H9 (cell line): ENCODE results near the gene ZNF132. TPM values are rescaled to one million over a fixed set of nuclear protein-coding genes. Genes with fewer than 3 reads are reported as not detected.

Experiments
- DNase-seq: peaks from one replicate; pipeline ENCODE4 v3.0.0-alpha.2; 2017
- H2AFZ ChIP-seq: one replicate; pipeline ENCODE4 v1.6.1; 2013; ENCODE audit warnings: mild to moderate bottlenecking, low read length, control low read depth, moderate library complexity
- H2AK5ac ChIP-seq: 2 replicates; pipeline ENCODE4 v1.6.1; 2013; ENCODE audit warnings: low read length, control low read depth, mixed read lengths; ENCODE audit not compliant: insufficient read length
- H2BK120ac ChIP-seq: one replicate; pipeline ENCODE4 v1.6.1; 2013; ENCODE audit warnings: low read depth, mild to moderate bottlenecking, low read length, control low read depth, inconsistent platforms; ENCODE audit not compliant: poor library complexity, severe bottlenecking
- H2BK12ac ChIP-seq: 2 replicates; pipeline ENCODE4 v1.6.1; 2013; ENCODE audit warnings: low read length, control low read depth, mixed read lengths, low read depth; ENCODE audit not compliant: insufficient read length
- H2BK15ac ChIP-seq: 2 replicates; pipeline ENCODE4 v1.6.1; 2013; ENCODE audit warnings: low read depth, low read length, control low read depth
- H2BK20ac ChIP-seq: one replicate; pipeline ENCODE4 v1.6.1; 2013; ENCODE audit warnings: low read depth, mild to moderate bottlenecking, low read length, control low read depth, inconsistent platforms; ENCODE audit not compliant: poor library complexity, severe bottlenecking
- H2BK5ac ChIP-seq: 2 replicates; pipeline ENCODE4 v1.6.1; 2013; ENCODE audit warnings: low read length, control low read depth, mixed read lengths; ENCODE audit not compliant: insufficient read length
- H3K14ac ChIP-seq: 2 replicates; pipeline ENCODE4 v1.6.1; 2013; ENCODE audit warnings: low read length, control low read depth; ENCODE audit not compliant: insufficient read depth
- H3K18ac ChIP-seq: 2 replicates; pipeline ENCODE4 v1.6.1; 2013; ENCODE audit warnings: low read depth, mild to moderate bottlenecking, mixed read lengths, low read length, control low read depth; ENCODE audit not compliant: insufficient read length
- H3K23ac ChIP-seq: 2 replicates; pipeline ENCODE4 v1.6.1; 2013; ENCODE audit warnings: low read length, control low read depth, mixed read lengths, low read depth; ENCODE audit not compliant: insufficient read length
- H3K23me2 ChIP-seq: 2 replicates; pipeline ENCODE4 v1.6.1; 2013; ENCODE audit warnings: low read depth, mild to moderate bottlenecking, mixed read lengths, low read length, control low read depth; ENCODE audit not compliant: insufficient read length, poor library complexity, severe bottlenecking
- H3K27ac ChIP-seq: 2 replicates; pipeline ENCODE4 v1.5.1; 2013; ENCODE audit warnings: low read length, control low read depth, mixed read lengths, low read depth; ENCODE audit not compliant: insufficient read length
- H3K27me3 ChIP-seq: 2 replicates; pipeline ENCODE4 v1.6.1; 2013; ENCODE audit warnings: low read length, control low read depth, inconsistent platforms; ENCODE audit not compliant: insufficient read depth
- H3K4ac ChIP-seq: 2 replicates; pipeline ENCODE4 v1.6.1; 2013; ENCODE audit warnings: low read depth, mild to moderate bottlenecking, control low read depth, inconsistent platforms, low read length, moderate library complexity
- H3K4me1 ChIP-seq: 2 replicates; pipeline ENCODE4 v1.6.1; 2013; ENCODE audit warnings: low read length, control low read depth, inconsistent platforms; ENCODE audit not compliant: insufficient read depth
- H3K4me2 ChIP-seq: 2 replicates; pipeline ENCODE4 v1.6.1; 2013; ENCODE audit warnings: low read length, control low read depth, mixed read lengths; ENCODE audit not compliant: insufficient read length, insufficient read depth
- H3K56ac ChIP-seq: 2 replicates; pipeline ENCODE4 v1.6.1; 2013; ENCODE audit warnings: low read depth, mild to moderate bottlenecking, mixed read lengths, low read length, control low read depth; ENCODE audit not compliant: insufficient read length
- H3K79me1 ChIP-seq: 2 replicates; pipeline ENCODE4 v1.6.1; 2013; ENCODE audit warnings: low read depth, mild to moderate bottlenecking, moderate library complexity, low read length, control low read depth, inconsistent platforms; ENCODE audit not compliant: insufficient read depth, poor library complexity, severe bottlenecking
- H3K79me2 ChIP-seq: 2 replicates; pipeline ENCODE4 v1.6.1; 2013; ENCODE audit warnings: low read length, control low read depth, inconsistent platforms; ENCODE audit not compliant: insufficient read depth
- H3K9ac ChIP-seq: 2 replicates; pipeline ENCODE4 v1.6.1; 2013; ENCODE audit warnings: low read length, control low read depth, mixed read lengths; ENCODE audit not compliant: insufficient read length; ENCODE audit errors: extremely low read depth
- H3K9me3 ChIP-seq: one replicate; pipeline ENCODE4 v1.6.1; 2013; ENCODE audit warnings: low read depth, low read length, inconsistent platforms; ENCODE audit not compliant: control insufficient read depth
- H3T11ph ChIP-seq: one replicate; pipeline ENCODE4 v1.6.1; 2013; ENCODE audit warnings: mild to moderate bottlenecking, low read length, control low read depth, inconsistent platforms
- H4K20me1 ChIP-seq: one replicate; pipeline ENCODE4 v1.6.1; 2013; ENCODE audit not compliant: control insufficient read depth, insufficient read length, insufficient read depth
- H4K5ac ChIP-seq: 2 replicates; pipeline ENCODE4 v1.6.1; 2013; ENCODE audit warnings: low read depth, mild to moderate bottlenecking, mixed read lengths, low read length, control low read depth; ENCODE audit not compliant: insufficient read length
- H4K8ac ChIP-seq: replicated peaks from 2 replicates; pipeline ENCODE4 v1.6.1; 2013; ENCODE audit warnings: low read length, control low read depth, mixed read lengths, low read depth; ENCODE audit not compliant: insufficient read length
- H4K91ac ChIP-seq: 2 replicates; pipeline ENCODE4 v1.6.1; 2013; ENCODE audit warnings: low read depth, mild to moderate bottlenecking, moderate library complexity, mixed read lengths, low read length, control low read depth; ENCODE audit not compliant: insufficient read length
- H3K27ac Mint-ChIP-seq, 3 experiments: 2 replicates in 2 of 3; 3 replicates in 1 of 3; pipeline ENCODE4 v1.8.0; 2020 to 2021; ENCODE audit warnings: mixed read lengths in 3 of 3, mild to moderate bottlenecking in 1 of 3, moderate library complexity in 1 of 3
- H3K27me3 Mint-ChIP-seq: 2 replicates; pipeline ENCODE4 v1.8.0; 2021; ENCODE audit warnings: low read depth, mild to moderate bottlenecking, moderate library complexity, mixed read lengths
- H3K36me3 Mint-ChIP-seq, 3 experiments: 2 replicates in 2 of 3; 3 replicates in 1 of 3; pipeline ENCODE4 v1.8.0; 2020 to 2021; ENCODE audit warnings: low read depth in 3 of 3, mixed read lengths in 3 of 3; ENCODE audit not compliant: insufficient read depth in 1 of 3
- H3K4me1 Mint-ChIP-seq, 2 experiments: 2 replicates each; pipeline ENCODE4 v1.8.0; 2020; ENCODE audit warnings: mixed read lengths in 2 of 2
- H3K4me3 Mint-ChIP-seq, 2 experiments: 2 replicates in 1 of 2; 3 replicates in 1 of 2; pipeline ENCODE4 v1.8.0; 2020 to 2021; ENCODE audit warnings: mild to moderate bottlenecking in 2 of 2, mixed read lengths in 2 of 2, moderate library complexity in 1 of 2
- H3K9me3 Mint-ChIP-seq, 2 experiments: 2 replicates in 1 of 2; 3 replicates in 1 of 2; pipeline ENCODE4 v1.8.0; 2020; ENCODE audit warnings: mild to moderate bottlenecking in 2 of 2, mixed read lengths in 2 of 2, moderate library complexity in 1 of 2
- WGBS: extraction: QIAGEN DNeasy Blood & Tissue Kit; methylation state at CpG from one replicate; pipeline ENCODE4 v1.1.7; 2013; ENCODE audit warnings: missing lambda C conversion rate, low lambda C conversion rate, mixed read lengths; ENCODE audit not compliant: insufficient read length; ENCODE audit errors: extremely low coverage; 5-methylcytosine and 5-hydroxymethylcytosine counted together
- microRNA-seq: library from miRNA; unstranded; fragments of <30 nt; microRNA quantifications from one replicate; pipeline ENCODE4, GENCODE V29; 2020; ENCODE audit warnings: borderline microRNAs expressed
- total RNA-seq: library from RNA; stranded (reverse); gene quantifications from 2 replicates; pipeline ENCODE4 v1.2.1, GENCODE V29; 2021
- TF ChIP-seq, protein P1 (sequence below): fragments of 200-600 bp; sonication (generic); conservative IDR thresholded peaks from 3 replicates; pipeline ENCODE4 v1.8.0; 2021; ENCODE audit warnings: antibody characterized with exemption, mild to moderate bottlenecking

ZNF132 gene
- total RNA-seq, 1 experiment from 2014 or later, result 0.24 TPM

DNA sequence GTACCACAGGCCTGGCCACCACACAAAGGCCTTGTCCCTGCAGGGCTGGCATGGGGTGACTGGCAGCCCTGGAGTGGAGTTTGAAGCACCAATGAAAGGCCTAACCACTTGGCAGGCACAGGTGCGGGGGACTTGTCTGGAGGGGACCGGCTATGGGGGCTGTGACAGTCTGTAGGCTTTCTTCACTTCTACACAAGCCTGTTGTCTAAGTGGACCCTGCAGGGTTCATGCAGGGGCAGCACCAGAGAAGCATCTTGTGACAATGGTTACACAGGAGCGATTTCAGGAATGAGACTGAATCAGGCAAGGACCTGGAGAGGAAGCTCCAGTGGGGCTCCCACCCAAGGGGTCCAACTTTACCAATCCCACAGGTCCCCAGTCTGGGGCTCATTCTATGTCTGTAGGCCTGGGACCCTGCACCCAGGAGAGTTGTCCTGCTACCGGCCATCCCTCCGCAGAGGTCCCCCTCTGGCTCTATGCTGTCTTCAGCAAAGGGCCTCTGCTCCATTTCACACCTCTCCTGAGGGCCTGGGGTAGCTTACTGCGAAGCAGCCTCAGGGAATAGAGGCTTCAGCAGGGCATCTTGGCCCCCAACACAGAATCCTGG lies 56.9 kb downstream of the ZNF132 start:
- H3K4me2 ChIP-seq, result no peak overlapping the region
- no peak overlapping the region for H2BK5ac ChIP-seq
- H3K79me2 ChIP-seq, result peaks cover 8% of the 10 kb centered on the region; the same call in 1 of the 2 replicates
- H3K4me1 ChIP-seq, result peaks cover 7% of the 10 kb centered on the region; the same call in 1 of the 2 replicates
- Mint-ChIP-seq H3K4me3 (peak overlapping the region in 1 of 2 experiments; percentile 57; a peak in 3 of 5 replicates), H3K36me3 (peaks cover 4 to 10% (median 9%) of the 10 kb centered on the region in 3 experiments), H3K27ac (no peak overlapping the region; a peak in 1 of 7 replicates), H3K4me1 (peaks cover 18 to 24% of the 10 kb centered on the region in 2 experiments), H3K27me3 (no peaks in the 10 kb centered on the region), H3K9me3 (no peaks in the 10 kb centered on the region)
- H3K27ac ChIP-seq, result no peak overlapping the region
- H2AK5ac ChIP-seq, result no peak overlapping the region
- H3T11ph ChIP-seq, result no peak overlapping the region
- no peak overlapping the region for H2BK12ac ChIP-seq
- no peak overlapping the region for H3K14ac ChIP-seq
- no peak overlapping the region for H3K23ac ChIP-seq
- no peaks in the 10 kb centered on the region for H3K9me3 ChIP-seq
- H4K5ac ChIP-seq, result no peak overlapping the region
- WGBS, result no CpG with 5 or more reads among the region's 6 CpGs
- H3K18ac ChIP-seq, result no peak overlapping the region
- no peaks in the 10 kb centered on the region for H3K27me3 ChIP-seq
- no peak overlapping the region for H4K8ac ChIP-seq
- H3K9ac ChIP-seq, result no peak overlapping the region
- H2BK20ac ChIP-seq, result no peak overlapping the region
- H2BK15ac ChIP-seq, result no peak overlapping the region
- no peaks in the 10 kb centered on the region for H4K20me1 ChIP-seq
- H4K91ac ChIP-seq, result no peak overlapping the region
- peaks cover 17% of the 10 kb centered on the region for H3K23me2 ChIP-seq
- H3K56ac ChIP-seq, result no peak overlapping the region
- peak; percentile 24 for DNase-seq
- H3K4ac ChIP-seq, result no peak overlapping the region
- H3K79me1 ChIP-seq, result no peaks in the 10 kb centered on the region
- no peak overlapping the region for H2BK120ac ChIP-seq
- TF ChIP-seq, protein P1, sequence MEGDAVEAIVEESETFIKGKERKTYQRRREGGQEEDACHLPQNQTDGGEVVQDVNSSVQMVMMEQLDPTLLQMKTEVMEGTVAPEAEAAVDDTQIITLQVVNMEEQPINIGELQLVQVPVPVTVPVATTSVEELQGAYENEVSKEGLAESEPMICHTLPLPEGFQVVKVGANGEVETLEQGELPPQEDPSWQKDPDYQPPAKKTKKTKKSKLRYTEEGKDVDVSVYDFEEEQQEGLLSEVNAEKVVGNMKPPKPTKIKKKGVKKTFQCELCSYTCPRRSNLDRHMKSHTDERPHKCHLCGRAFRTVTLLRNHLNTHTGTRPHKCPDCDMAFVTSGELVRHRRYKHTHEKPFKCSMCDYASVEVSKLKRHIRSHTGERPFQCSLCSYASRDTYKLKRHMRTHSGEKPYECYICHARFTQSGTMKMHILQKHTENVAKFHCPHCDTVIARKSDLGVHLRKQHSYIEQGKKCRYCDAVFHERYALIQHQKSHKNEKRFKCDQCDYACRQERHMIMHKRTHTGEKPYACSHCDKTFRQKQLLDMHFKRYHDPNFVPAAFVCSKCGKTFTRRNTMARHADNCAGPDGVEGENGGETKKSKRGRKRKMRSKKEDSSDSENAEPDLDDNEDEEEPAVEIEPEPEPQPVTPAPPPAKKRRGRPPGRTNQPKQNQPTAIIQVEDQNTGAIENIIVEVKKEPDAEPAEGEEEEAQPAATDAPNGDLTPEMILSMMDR, result no peak
- no peak overlapping the region for H2AFZ ChIP-seq

Small RNA genes lying within 50 kb of the gene (microRNA-seq; reads per million reads assigned to microRNA genes)
- gene MIR4754, result not detected

Other genes with a start within 250 kb of the ZNF132 start
- gene ZNF544, start 211.2 kb downstream of the ZNF132 start, total RNA-seq, result 97.2 and 97.6 TPM in 2 replicates
- gene ZNF8, start 161.2 kb downstream of the ZNF132 start, total RNA-seq, result 16.9 and 17.3 TPM in 2 replicates
- 43.6 and 43.7 TPM in 2 replicates for gene ERVK3-1, start 134.8 kb downstream of the ZNF132 start, total RNA-seq
- gene ZSCAN22, start 113.2 kb downstream of the ZNF132 start, total RNA-seq, result 4.7 and 4.8 TPM in 2 replicates
- 17.4 and 22.2 TPM in 2 replicates for gene A1BG, start 86.7 kb downstream of the ZNF132 start, total RNA-seq
- gene ZNF497, start 77.4 kb downstream of the ZNF132 start, total RNA-seq, result 2.4 TPM in 2 replicates
- gene ZNF837, start 59.1 kb downstream of the ZNF132 start, total RNA-seq, result 3.4 and 3.8 TPM in 2 replicates
- gene RPS5, start 52.9 kb downstream of the ZNF132 start, total RNA-seq, result 1,400 and 1,442 TPM in 2 replicates
- gene RNF225, start 44.5 kb downstream of the ZNF132 start, total RNA-seq, result 2.0 and 2.1 TPM in 2 replicates
- gene ZNF584, start 31.5 kb downstream of the ZNF132 start, total RNA-seq, result 6.5 and 7.4 TPM in 2 replicates
- 6.3 and 8.7 TPM in 2 replicates for gene ZNF324B, start 11.5 kb upstream of the ZNF132 start, total RNA-seq
- 12.7 and 14.8 TPM in 2 replicates for gene ZNF324, start 26.9 kb upstream of the ZNF132 start, total RNA-seq
- 7.6 and 8.4 TPM in 2 replicates for gene ZNF446, start 36.2 kb upstream of the ZNF132 start, total RNA-seq
- gene SLC27A5, start 71.8 kb upstream of the ZNF132 start, total RNA-seq, result 16.7 and 17.1 TPM in 2 replicates
- 18.7 and 18.8 TPM in 2 replicates for gene ZBTB45, start 79.7 kb upstream of the ZNF132 start, total RNA-seq
- 1,058 and 1,084 TPM in 2 replicates for gene TRIM28, start 103.9 kb upstream of the ZNF132 start, total RNA-seq
- gene CHMP2A, start 115.0 kb upstream of the ZNF132 start, total RNA-seq, result 105 and 109 TPM in 2 replicates
- 127 and 136 TPM in 2 replicates for gene UBE2M, start 118.5 kb upstream of the ZNF132 start, total RNA-seq
- gene MZF1, start 133.2 kb upstream of the ZNF132 start, total RNA-seq, result 23.6 and 24.2 TPM in 2 replicates